Vagina (tissue), 2 donors: ENCODE results near the gene TRAPPC2L.

Source experiments
- CTCF ChIP-seq, 3 experiments: fragments of 450-650 bp in 2 of 3; fragments of 200-600 bp in 1 of 3; sonication (generic) in 1 of 3; IDR thresholded peaks; one replicate each; pipeline ENCODE4 v1.5.1; 2017 to 2019; ENCODE audit warnings: antibody characterized with exemption in 3 of 3, mild to moderate bottlenecking in 2 of 3, moderate library complexity in 2 of 3
- POLR2A ChIP-seq, 2 donors: fragments of 450-650 bp; IDR thresholded peaks; one replicate each; pipeline ENCODE4 v1.6.1; 2017; ENCODE audit warnings: antibody characterized with exemption in 2 of 2, mild to moderate bottlenecking in 2 of 2, moderate library complexity in 2 of 2

GRCh38 chr16:88884569-88885271, 27.8 kb downstream of the TRAPPC2L start:
- TF ChIP-seq POLR2A (IDR thresholded peaks at IDR 0.05) (no peak), CTCF (IDR thresholded peaks at IDR 0.05) (no peak)
